Thoracic aorta (tissue), 2 donors: ENCODE measurements around the gene CXCL11. TPM values are rescaled to one million over a fixed set of nuclear protein-coding genes. Genes with fewer than 3 reads are reported as not detected.

Experiments
- ATAC-seq: fragments of 150-250 bp; one replicate; pipeline ENCODE4 v1.8.0; 2017; ENCODE audit warnings: low read depth; ENCODE audit not compliant: insufficient number of reproducible peaks, low FRiP score
- DNase-seq: peaks from one replicate; pipeline ENCODE4 v3.0.0-alpha.2; 2020; ENCODE audit warnings: low spot score
- H3K27ac ChIP-seq, 2 donors: fragments of 200-600 bp; sonication (generic); 1 replicate in 1 of 2; 2 replicates in 1 of 2; pipeline ENCODE4 v1.5.1; 2016; ENCODE audit warnings: mild to moderate bottlenecking in 2 of 2, moderate library complexity in 2 of 2
- H3K27me3 ChIP-seq: fragments of 200-600 bp; sonication (generic); replicated peaks from 2 replicates; pipeline ENCODE4 v1.6.0; 2016; ENCODE audit warnings: mild to moderate bottlenecking; ENCODE audit not compliant: insufficient read depth
- H3K36me3 ChIP-seq: fragments of 200-600 bp; sonication (generic); one replicate; pipeline ENCODE4 v1.5.1; 2016
- H3K4me1 ChIP-seq, 2 donors: fragments of 200-600 bp; sonication (generic); 1 replicate in 1 of 2; 2 replicates in 1 of 2; pipeline versions ENCODE4 v1.5.1 to v1.6.0; 2016; ENCODE audit warnings: low read depth in 2 of 2, mild to moderate bottlenecking in 1 of 2; ENCODE audit not compliant: control insufficient read depth in 1 of 2
- H3K4me3 ChIP-seq: fragments of 200-600 bp; sonication (generic); 2 replicates; pipeline ENCODE4 v1.5.1; 2016; ENCODE audit warnings: mild to moderate bottlenecking
- H3K9me3 ChIP-seq: fragments of 200-600 bp; sonication (generic); 2 replicates; pipeline ENCODE4 v1.5.1; 2016
- total RNA-seq, 2 donors: library from RNA; depleted of rRNA; stranded (reverse); fragments of >200 nt; gene quantifications; one replicate each; pipeline versions ENCODE4 v1.1.0 to v1.2.3, GENCODE V29; 2016
- TF ChIP-seq, protein P1 (sequence below): fragments of 200-600 bp; sonication (generic); IDR thresholded peaks from one replicate; pipeline ENCODE4 v1.5.1; 2019; ENCODE audit warnings: antibody characterized with exemption

CXCL11 gene
- total RNA-seq, 2 donors from 2014 or later = not detected

DNA sequence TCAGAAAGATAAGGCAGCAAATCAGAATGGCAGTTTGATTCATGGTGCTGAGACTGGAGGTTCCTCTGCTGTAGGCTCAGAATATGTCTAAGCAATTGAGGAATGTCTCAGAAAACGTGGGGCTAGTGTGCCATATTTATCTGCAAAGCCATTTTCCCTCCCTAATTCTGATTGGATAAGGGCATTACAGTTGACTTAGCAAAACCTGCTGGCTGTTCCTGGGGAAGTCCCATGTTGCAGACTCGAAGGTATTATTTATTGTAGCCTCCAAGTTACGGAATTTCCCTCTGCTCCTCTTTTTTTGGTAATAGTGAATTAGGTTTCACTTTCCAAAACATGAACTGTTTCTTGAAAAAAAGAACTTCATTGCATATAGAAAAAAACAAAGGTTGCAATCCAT is 12.5 kb downstream of the CXCL11 start, which contains the start of gene CXCL10:
Gene CXCL10 (minus strand): TSS at position 109 of the 400 bp plus-strand sequence. CDS start 66 bp downstream, at position 43.
- Histone ChIP-seq H3K4me3 (no peak within 1 kb of the TSS), H3K36me3 (no peaks in the 10 kb centered on the region), H3K27me3 (no peaks in the 10 kb centered on the region), H3K9me3 (no peaks in the 10 kb centered on the region), H3K4me1 (no peaks in the 10 kb centered on the region), H3K27ac (no peak within 1 kb of the TSS)
- no peak for ATAC-seq
- TF ChIP-seq, protein P1, sequence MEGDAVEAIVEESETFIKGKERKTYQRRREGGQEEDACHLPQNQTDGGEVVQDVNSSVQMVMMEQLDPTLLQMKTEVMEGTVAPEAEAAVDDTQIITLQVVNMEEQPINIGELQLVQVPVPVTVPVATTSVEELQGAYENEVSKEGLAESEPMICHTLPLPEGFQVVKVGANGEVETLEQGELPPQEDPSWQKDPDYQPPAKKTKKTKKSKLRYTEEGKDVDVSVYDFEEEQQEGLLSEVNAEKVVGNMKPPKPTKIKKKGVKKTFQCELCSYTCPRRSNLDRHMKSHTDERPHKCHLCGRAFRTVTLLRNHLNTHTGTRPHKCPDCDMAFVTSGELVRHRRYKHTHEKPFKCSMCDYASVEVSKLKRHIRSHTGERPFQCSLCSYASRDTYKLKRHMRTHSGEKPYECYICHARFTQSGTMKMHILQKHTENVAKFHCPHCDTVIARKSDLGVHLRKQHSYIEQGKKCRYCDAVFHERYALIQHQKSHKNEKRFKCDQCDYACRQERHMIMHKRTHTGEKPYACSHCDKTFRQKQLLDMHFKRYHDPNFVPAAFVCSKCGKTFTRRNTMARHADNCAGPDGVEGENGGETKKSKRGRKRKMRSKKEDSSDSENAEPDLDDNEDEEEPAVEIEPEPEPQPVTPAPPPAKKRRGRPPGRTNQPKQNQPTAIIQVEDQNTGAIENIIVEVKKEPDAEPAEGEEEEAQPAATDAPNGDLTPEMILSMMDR = no peak
- DNase-seq = no peak

DNA sequence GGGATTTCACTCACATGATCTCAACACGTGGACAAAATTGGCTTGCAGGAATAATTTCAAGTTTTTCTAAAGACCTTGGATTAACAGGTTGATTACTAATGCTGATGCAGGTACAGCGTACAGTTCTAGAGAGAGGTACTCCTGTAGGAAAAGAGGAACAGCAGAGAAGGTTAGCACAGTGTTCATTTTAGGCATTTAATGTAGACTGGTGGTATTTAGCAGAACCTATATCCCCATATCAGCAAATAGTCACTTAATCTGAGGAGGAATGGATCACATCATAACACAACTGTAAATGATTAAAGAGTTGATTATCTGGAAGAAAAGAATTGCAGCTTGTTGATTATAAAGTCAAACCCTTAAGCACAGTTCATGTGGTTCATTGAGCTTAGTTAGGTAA is 13.2 kb downstream of the CXCL11 start:
- DNase-seq (no peak), ATAC-seq (no peak)
- Histone ChIP-seq H3K27ac (no peak overlapping the region), H3K27me3 (no peaks in the 10 kb centered on the region), H3K36me3 (no peaks in the 10 kb centered on the region), H3K4me3 (no peak overlapping the region), H3K9me3 (no peaks in the 10 kb centered on the region), H3K4me1 (no peaks in the 10 kb centered on the region)
- TF ChIP-seq, protein P1 = no peak

DNA sequence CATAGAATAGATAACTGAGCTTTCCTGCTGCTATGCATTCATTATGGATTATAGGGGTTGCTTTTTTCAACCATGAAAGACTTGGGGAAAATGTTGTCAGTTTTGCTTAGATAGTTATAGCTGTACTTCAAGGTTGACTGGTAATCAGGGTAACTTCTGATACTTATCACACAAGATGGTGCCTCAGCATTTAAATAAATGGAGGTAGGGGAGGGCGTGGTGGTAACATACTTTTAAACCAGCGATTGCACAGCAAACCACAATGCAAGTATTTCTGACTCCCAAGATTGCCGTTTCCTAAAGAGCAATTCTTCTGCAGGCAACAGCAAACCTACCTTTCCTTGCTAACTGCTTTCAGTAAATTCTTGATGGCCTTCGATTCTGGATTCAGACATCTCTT is 13.8 kb downstream of the CXCL11 start:
- H3K27ac ChIP-seq = no peak overlapping the region
- no peak for DNase-seq
- H3K9me3 ChIP-seq = no peaks in the 10 kb centered on the region
- ATAC-seq = no peak
- H3K27me3 ChIP-seq = no peaks in the 10 kb centered on the region
- H3K36me3 ChIP-seq = no peaks in the 10 kb centered on the region
- no peak overlapping the region for H3K4me3 ChIP-seq
- TF ChIP-seq, protein P1 = no peak
- H3K4me1 ChIP-seq = no peaks in the 10 kb centered on the region

DNA sequence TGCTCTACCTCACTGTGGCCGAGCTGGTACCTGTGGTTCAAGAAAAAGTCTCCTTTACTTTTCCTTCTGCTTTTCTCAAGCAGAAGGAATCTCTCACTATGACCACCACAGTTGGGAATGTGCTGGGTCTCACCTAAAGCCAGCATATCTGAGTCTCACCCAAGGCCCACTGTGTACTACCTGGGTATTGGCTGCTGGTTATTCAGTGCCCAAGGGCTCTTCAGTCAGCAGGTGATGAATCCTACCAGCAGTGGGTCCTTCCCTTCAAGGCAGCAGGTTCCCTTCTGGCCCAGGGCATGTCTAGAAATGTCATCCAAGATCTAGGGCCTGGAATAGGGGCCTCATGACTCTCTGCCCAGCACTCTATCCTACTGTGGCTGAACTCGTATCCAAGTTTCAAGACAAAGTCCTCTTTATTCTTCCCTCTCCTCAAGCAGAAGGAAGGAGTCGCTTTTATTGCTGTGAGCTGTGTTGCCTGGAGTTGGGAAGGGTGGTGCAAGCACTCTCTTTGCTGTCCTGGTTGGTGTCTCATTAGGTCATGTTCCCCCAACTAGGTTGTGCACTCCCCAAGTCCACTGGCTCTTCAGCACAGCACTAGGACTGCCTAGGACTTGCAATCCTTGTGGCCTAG is 18.7 kb downstream of the CXCL11 start:
- H3K4me1 ChIP-seq = peaks cover 0 to 5% of the 10 kb centered on the region in 2 donors
- H3K36me3 ChIP-seq = no peaks in the 10 kb centered on the region
- no peak overlapping the region for H3K27ac ChIP-seq
- TF ChIP-seq, protein P1 = no peak
- DNase-seq (no peak), ATAC-seq (no peak)
- H3K9me3 ChIP-seq = no peaks in the 10 kb centered on the region
- no peaks in the 10 kb centered on the region for H3K27me3 ChIP-seq
- no peak overlapping the region for H3K4me3 ChIP-seq

DNA sequence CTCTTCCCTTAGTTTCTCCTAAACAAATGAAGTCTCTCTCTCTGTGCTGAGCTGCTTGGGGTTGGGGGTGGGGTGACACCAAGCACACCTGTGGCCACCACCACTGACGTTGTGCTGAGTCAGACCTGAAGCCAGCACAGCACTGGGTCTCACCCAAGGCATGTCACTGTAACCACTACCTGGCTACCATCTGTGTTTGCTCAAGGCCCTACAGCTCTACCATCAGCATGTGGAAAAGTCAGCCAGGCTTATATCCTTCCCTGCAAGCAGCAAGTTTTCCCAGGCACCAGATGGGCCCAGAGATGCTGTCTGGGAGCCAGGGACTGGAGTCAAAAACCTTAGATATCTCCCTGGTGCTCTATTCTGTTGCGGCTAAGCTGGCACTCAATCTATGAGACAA is 19.5 kb downstream of the CXCL11 start:
- DNase-seq (no peak), ATAC-seq (no peak)
- no peak overlapping the region for H3K4me3 ChIP-seq
- H3K36me3 ChIP-seq = no peaks in the 10 kb centered on the region
- TF ChIP-seq, protein P1 = no peak
- no peaks in the 10 kb centered on the region for H3K9me3 ChIP-seq
- H3K27ac ChIP-seq = no peak overlapping the region
- no peaks in the 10 kb centered on the region for H3K27me3 ChIP-seq
- H3K4me1 ChIP-seq = peaks cover 0 to 5% of the 10 kb centered on the region in 2 donors
